Colon (tissue), 2 donors: Measurements from ENCODE around the gene SOX8.
"Not testable (repeated sequence)": the region's sequence is repeated elsewhere in the genome, so short reads cannot be mapped to it uniquely, and the experiment has no call there.

Experiments
- FAIRE-seq: peaks from 2 replicates; lab custom pipeline; 2012; peaks lifted over from hg19 to GRCh38; lab: Jason Lieb, UNC
- donor health status: control.
- donor health status: control.

The SOX8 gene

DNA sequence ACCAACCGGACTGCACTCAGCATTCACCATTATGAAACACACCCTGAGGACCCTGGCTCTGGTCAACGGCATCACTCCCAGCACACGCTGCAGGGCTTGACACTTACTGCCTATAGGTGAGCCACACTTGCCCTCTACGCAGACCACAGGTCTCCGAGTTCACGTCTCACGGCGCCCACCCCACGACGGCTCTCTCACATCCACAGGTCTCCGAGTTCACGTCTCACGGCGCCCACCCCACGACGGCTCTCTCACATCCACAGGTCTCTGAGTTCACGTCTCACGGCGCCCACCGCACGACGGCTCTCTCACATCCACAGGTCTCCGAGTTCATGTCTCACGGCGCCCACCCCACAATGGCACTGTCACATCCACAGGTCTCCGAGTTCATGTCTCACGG is 25.8 kb upstream of the SOX8 start:
- FAIRE-seq: not testable (repeated sequence)

DNA sequence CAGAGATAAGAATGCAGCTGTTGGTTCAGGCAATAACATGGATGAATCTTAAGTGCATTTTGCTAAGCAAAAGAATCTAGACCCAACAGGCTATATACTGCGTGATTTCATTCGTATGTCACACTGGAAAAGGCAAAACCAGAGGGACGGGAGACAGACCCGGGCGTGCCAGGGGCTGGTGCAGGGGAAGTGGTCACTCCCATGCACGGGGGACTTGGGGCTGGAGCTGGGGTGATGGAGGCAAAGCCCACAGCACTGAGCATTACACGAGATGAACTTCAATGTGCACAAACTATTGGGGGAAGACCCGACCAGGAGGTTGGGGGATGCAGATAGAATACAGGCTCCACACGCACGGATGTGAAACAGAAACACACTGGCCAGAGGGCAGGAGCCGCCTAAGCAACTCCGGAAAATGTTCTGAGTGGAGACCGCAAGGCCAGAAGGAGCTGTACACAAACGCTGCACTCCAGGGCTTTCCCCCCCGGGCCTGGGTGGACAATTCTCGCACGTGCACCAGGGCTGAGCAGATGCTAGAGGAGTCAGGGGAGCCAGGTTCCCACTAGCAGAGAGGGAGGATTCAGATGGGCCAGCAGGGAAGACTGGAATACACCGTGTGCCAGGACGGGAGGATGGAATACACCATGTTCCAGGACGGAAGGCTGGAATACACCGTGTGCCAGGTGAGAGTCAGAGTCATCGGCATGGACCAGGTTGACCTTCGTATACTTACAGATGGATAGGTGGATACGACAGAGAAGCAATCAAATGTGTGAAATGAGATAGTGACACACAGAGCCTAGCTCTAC is 22.1 kb upstream of the SOX8 start:
- no peak for FAIRE-seq

DNA sequence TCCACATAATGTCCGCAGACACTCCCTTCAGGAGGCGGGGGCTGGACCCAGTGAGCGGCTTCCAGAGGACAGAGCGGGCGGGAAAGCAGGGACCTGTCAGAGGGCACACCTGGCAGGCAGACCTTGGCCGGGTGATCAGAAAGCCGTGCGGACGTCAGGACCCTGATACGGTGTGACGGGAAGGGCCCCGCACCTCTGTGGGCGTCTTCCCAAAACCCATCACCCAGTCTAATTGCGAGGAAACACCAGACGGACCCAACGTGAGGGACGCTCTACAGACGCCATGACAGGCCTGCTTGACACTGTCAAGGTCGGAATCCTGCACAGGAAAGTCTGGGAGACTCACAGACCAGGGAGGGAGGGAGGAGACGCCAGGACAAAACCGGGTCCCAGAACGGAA is 19.2 kb upstream of the SOX8 start:
- FAIRE-seq: no peak

DNA sequence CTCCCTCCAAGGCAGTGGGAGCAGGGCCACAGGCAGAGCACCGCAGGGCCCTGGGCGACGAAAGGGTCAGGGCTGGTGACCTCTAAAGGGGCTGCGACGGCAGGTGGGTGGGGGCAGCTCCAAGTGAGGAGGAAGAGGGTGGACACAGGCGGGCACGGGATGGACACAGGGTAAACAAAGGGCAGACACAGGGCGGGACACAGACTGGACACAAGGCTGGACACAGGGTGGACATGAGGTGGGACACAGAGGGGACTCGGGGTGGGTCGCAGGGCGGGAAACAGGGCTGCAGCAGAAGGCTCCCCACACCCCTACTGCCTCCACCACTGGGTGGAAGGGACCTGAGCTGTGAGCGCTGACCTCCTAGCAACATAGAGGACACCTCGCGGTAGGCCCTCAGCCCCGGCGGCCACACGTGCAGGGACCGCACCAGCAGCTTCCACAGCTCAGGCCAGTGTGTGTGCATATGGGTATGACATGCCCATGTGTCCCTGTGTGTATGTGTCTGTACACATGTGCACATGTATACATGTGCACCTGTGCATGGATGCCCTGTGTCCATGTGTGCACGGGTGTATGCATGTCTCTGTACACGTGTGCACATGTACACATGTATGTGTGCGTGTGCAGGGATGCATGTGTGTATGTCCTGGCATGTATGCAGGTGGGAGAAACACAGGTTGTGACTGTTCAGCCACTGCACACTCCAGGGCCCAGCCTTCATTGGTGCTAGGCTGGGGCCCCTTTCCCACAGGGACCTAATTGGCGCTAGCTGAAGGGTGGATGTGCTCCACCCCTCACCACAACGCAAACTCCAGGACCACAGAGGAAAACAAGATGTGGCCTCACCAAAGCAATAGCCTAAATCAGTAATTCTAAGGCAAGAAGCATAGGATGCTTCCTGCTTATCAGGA is 18.4 kb upstream of the SOX8 start:
- no peak for FAIRE-seq

DNA sequence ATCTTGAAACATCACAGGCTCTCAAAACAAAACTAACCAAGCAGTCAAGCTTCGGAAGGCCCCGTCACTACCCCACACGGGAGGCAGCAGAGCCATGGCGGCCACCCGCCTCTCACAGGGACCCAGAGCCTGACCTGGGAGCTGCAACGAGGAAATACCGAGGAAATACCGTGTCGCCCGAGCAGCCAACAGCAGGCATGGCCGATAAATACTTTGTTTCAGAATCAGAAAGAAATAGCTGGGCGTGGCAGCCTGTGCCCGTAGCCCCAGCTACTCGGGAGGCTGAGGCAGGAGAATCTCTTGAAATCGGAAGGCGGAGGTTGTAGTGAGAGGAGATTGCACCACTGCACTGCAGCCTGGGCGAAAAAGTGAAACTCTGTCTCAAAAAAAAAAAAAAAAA is 17.7 kb upstream of the SOX8 start:
- no peak for FAIRE-seq

DNA sequence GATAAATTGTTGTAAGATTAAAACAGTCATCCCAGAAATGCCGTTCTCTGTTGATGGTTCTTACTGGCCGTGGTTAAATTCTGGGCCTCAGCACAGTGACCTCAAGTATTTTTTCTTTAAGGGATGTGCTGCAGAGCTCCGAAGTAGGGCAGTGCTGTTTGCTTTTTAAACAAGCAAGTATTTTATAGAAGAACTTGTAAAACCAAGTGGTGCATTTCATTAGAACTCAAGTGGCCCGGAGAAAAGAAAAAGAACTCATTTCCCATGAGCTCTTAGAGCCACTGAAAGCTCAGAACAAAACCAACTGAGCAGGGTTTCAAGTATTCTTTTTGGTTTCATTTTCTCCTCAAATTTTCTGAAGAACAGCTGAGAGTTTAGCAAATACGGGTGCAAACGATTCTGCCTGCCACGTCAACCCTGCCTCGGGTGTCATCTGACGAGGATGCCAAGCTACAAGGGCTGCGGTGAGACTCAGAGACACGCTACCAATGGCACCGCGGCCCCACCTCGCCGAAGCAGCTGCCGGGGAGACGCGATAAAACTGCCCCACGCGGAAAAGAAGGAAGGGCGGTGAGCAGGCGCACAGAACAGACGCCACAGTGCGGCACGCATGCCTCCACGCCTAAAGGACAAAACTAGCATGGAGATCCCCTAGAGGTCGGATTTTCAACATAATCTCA is 17.1 kb upstream of the SOX8 start:
- FAIRE-seq: no peak

DNA sequence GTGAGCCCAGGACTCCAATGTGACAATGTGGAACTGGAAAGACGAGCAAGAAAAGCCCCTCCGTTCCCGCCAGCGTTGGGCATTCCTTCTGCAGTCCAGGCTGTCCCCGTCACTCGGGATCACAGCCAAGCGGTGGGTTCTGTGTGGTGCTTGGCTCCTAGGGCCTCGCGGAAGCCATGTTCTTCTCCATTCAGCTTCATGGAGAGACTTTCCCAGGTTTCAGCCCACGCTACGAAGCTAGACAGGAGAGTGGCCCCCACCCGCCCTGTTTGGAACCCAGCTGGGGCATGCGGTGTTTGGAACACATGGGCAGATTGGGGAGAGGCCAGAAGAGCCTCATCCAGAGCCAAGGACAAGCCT is 16.6 kb upstream of the SOX8 start:
- FAIRE-seq: no peak

DNA sequence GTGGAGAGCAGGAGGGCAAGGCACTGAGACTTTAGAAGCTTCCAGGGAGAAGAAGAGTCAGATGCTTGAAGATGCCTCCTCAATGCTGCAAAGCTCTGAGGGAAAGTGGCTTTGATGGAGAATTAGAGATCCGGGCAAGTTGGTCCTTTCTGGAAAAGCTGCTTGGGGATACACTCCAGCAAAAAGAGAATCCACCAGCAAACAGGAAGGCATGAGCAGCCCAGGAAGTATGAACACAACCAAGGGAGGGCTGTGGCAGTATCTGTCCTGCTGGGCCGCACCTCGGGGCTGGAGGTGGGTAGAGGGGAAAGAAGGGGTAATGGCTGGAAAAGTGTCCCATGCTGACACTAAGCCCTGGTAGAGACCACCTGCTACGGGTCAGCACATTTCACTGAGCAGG is 16.1 kb upstream of the SOX8 start:
- FAIRE-seq: no peak

DNA sequence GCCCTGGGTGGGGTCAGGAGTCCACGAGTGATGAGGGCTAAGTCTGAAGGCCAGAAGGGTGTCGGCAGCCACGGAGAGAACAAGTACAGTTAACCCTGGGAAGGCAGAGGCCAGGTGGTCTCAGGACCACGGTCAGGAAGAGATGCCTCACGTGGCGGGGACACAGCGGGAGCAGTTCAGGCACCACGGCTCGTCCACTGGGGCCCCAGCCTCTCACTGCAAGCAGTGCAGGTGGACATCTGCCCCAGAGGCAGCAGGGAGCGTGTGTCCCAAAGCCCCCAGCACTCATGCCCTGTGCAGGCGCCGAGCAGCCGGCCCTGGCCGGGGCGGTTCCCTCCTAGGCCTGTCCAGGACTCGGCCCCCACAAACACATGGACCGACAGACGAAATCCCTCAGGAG is 15.5 kb upstream of the SOX8 start:
- no peak for FAIRE-seq

DNA sequence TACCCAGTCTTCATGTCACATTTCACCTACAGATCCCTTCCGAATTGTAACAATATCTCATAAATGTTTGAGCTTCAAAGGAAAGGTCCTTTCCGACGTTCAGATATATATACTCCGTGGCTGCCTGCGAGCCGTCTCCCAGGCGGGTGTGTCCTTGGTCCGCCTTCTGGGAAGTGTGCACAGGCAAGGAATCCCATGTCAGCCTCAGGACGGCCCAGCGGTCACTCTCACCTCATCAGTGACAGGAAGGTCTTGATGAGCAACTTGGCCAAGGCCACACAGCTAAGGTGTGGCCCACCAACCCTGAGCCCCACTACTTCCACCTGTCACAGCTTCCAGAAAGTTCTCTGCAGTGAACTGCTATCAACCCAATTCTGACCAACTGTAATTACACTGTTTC is 15.1 kb upstream of the SOX8 start:
- FAIRE-seq: no peak

DNA sequence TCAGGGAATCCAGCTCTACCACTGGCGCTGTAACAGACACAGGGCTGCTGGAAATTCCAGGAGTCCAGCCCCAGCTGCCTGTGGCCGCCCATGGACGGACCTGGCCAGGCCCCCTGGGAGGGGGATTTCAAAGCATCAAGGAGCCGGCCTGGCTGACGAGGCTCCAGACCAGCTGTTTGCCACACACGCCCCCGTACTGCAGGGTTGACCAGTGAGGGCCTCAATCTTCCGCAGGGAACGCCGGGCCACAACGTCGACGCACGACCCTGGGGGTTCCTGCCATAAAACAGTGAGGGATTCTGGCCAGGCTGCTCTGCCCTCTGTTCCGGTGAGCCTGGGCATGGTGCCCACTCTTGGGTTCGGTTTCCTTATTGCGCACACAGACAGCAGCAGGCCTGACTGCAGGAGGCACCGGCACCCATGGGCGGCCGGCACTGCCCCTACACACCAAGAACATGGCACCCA is 14.5 kb upstream of the SOX8 start:
- FAIRE-seq: no peak

DNA sequence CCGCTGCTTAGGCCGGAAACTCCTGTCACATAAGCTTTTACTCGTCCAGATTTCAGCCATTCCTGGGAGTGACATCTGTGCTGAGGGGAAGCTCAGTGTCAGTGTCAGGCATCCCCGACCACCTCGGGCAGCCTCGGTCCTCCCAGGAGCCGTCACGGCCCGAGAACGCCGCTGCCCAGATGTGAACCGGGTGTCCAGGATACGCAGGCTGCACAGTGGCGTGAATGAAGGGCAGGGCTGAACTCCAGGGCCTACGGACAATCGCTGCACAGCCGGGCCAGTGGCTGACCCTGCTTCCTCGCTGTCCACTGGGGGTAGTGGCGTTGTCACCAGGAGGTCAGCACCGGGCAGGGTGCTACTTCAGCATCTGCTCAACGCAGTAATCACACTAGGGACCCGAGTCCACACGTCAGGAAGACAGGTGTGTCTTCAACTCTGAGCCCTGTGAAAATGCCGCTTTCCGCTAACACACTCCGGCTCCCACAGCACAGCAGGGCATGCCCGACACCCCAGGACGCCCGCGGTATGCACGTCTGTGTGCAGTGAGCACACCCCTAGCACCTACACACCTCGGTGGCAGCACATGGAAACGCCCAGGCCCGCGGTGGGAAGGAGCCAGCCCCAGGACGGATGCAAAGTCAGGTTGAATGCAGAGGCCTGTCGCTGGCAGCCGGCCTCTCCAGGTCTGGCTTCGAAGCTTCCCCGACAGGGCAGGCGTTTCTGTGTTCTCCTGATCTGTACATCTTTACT is 13.8 kb upstream of the SOX8 start:
- no peak for FAIRE-seq

DNA sequence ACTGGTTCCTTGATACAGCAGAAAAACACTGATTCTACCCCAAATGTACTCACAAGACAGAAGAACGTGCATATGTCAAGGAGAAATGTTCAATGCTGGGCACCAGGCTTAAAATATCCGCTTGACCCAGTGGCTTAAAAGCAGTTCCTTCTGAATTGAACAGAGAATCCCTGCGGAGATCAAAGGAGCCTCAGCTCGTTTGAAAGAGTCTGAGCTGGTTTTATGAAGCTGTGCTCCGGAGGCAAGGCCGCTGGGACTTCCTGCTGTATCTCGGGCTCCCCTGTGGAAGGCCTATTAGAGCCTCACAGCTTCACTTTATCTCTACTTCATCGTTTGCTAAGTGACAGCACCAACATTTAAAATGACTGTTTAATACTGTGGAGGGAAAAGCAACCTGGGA is 12.9 kb upstream of the SOX8 start:
- no peak for FAIRE-seq

DNA sequence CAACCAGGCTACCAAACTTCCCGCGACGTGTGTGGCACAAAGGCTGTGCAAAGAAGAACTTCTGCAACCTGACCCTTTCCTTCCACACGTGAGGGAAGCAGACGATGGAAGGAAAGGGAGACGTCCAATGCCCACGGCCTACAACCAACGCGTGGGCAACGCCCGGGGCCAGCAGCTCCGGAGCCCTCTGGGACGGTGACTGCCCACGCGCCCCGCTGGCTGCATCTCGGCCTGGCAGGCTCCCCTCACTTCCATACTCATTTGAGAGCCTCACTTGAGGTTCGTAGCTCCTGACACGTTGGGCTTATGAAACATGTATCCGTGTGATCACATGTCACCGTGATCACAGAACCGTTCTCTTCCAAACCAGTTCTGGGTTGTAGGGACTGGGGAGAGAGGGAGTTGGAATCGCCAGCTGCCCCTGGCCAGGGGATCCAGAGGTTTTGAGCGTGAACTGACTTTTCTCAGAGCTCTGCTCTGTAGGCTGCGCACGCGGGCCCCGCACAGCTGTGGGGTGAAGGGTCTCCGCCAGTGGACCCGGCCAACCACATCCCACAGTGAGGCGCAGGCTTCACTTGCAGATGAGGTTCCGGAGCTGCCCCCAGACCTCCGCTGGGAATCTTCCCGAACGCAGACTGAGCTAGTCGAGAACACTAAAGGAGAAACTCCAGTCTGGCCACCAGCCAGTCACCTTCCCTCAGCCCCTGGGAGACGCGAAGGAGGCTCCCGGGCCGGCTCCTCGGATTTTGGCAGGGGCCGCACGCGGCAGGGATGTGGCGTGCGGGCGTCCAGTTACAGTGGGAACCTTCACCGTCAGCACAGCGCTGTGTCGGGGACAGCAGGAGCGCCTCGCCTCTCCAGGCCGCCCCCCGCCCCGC is 11.8 kb upstream of the SOX8 start:
- FAIRE-seq: no peak

DNA sequence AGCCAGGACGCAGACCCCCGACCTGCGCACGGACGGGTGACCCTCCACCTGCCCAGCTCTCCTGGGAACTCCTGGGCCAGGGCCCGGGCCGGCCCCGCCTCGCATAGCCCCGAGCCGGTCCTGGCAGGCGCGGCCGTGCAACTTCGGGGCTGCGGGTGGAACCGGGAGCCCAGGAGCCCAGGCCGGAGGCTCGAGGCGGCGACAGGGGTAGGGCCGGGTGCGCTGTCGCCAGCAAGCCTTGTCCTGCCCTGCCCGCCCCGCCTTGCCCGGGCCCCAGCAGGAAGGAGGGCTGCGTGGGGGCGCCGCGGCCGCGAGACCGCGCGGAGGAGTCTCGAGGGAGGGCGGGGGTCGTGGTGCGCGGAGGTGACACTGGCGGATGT is 11.2 kb upstream of the SOX8 start:
- no peak for FAIRE-seq

DNA sequence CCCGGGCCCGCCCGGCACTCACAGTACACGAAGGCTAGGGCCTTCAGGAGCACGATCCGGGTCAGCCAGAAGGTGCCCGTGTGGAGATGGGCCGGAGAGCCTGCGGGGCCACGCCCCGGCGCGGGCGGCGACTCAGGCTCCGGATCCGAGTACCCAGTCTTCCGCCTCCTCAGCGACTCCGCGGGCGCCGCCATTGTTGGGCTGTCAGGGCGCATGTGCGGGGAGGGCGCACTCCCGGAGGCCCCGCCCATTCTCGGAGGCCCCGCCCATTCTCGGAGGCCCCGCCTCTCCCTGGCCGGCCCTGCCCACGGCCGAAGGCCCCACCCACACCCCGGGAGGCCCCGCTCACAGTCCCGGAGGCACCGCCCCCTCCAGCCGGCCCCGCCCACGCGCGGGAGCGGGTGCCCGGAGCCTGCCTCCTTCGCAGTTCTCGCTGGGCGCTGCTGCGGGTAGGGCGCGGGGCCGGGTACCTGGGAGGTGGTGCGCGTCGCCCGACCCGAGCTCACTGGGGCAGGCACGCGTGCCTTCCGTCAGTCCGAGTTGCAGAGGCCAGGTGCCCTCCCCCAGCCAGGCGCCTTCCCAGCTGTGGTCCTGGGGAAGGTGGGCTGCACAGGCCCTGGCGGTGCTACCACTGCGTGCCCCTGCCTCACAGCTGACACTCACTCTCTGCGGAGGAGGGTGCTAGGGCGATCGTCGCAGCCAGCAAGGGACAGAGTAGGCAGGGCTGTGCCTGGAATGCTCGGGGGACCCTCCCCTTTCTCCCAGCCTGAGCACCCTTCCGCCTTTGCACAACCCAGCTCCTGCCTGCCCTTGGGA is 10.6 kb upstream of the SOX8 start, which contains the start of gene LMF1:
LMF1 (minus strand) TSS at position 219 of the 816 bp plus-strand sequence; CDS start at position 215, 4 bp downstream.
- no peak for FAIRE-seq

DNA sequence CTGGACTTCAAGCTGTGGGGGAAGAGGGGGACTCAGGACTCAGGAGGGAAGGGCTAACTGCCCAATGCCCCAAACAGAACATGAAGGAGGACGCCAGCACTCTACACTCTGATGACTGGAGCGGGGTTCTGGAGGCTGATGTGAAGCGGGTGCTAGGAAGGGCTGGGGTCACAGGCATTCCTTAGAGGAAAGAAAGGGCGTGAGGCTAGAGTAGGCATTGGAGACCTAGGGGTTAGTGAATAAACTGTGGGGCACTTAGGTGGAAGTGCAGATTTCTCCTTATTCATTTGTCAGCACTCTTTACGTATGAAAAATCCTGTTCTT is 10.0 kb upstream of the SOX8 start:
- no peak for FAIRE-seq

DNA sequence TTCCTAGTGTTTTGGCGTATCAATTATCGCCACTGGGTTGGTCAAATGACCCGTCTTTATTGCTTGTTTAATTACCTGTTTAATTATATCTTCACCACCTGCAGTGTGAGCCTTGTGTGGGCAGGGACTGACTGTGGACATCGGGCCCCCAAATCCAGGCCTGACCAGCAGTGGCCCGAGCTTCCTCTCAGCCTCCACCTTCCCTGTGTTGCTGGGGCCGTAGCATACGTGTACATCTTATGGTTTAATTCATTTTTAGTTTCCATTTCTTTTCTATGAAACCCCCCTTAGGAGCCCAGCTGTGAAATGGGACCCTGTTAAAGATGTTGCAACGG is 9.6 kb upstream of the SOX8 start:
- no peak for FAIRE-seq

DNA sequence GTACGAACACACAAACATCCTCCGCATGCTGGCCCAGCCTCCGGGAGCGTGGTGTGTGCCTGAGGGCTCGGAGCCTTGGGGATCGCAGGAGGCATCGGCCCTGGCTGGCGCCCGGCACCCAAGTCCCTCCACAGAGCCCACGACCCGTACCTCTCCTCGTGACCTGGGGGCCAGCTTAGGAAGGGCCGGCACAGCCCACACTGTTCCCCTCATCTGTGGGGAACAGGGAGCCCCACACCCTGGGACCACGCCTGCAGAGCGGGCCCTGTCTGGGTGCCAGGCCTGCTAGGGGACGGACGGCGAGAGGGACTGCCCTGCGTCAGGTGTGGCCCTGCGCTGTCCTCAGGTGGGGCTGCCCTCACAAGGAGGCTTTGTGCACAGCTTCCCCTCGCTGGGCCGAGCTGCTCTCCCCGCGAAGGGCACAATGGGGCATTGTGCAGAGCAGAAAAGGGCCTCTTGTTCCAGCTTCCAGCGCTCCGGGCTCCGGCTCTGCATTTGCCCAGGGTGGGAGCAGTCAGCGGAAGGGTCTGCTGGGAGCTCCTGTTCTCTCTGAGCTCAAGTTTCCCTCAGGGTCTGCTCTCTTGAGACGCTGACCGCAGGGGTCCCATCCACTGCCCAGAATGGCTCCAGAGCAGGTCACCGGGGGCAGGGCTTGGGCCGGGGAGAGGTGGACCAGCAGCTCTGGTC is 9.1 kb upstream of the SOX8 start:
- no peak for FAIRE-seq

DNA sequence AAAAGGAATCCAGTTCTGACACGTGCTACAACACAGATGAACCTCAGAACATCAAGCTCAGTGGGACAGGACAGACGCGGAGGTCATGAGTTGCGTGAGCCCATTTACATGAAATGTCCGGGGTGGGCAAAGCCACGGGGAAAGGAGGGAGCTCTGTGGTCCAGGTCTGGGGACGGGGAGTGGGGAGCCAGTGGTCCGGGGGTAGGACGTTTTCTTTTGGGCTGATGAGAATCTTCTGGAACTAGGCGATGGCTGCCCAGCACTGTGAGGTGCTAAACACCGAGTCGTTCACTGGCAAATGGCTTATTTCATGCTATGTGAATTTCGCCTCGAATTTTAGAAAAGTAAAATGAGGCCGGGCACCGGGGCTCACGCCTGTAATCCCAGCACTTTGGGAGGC is 8.2 kb upstream of the SOX8 start:
- FAIRE-seq: no peak
